Stimulated activated CD8-positive, alpha-beta memory T cell treated with anti-CD3 and anti-CD28 coated beads, Interleukin-15, amount 100 ng/mL, for 4 hours (primary cell): ENCODE measurements around the gene NR2F2.

Source experiments
- DNase-seq, 2 donors: peaks; one replicate each; pipeline ENCODE4 v3.0.0-alpha.2; 2020; ENCODE audit warnings: low read depth in 2 of 2

Gene NR2F2

GRCh38 chr15:96320107-96320506 is 10.4 kb upstream of the NR2F2 start:
- DNase-seq, result no peak

DNA sequence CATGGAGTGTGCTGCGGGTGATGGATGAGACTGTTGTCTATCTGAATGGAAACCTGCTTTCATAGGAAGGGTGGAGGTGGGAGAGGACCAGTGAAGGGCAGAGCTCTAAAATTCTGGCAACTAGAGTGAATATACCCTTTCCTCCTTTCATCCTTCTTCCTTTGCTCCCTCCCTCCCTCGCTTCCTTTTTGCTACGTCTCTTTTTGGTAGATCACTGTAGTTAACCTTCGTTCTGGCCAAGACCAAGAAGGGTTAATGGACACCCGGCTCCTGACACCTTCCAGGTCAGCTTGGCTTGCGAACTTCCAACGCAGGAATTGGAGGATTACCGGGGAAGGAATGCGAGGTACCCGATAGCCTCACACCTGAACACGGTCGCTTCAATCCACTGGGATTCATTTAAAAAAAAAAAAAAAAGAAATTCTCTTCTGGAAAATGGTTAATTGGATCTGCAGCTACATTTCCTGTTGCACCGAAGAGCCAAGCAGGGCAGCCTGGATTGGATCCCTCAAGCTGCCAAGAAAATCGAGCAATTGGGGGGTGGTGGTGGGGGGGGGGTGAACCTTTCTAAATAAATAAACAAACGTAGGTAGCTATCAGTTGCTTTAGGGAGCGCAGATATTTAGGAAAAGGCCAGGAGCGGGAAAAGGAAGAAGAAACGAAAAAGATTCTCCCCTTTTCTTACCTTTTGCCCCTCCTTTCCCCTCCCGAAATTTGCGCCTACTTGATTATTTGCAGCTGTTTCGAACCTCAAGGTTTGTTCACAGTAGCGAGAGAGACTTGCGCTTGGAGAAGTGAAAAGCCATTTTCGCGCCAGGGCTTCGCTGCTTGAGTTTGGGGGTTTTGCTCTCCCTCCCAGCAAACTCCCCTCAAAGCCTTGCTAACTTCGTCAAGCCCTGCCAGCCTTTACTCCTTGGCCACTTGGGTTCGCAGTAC is 9.5 kb upstream of the NR2F2 start:
- no peak for DNase-seq

GRCh38 chr15:96321639-96322535 is 8.6 kb upstream of the NR2F2 start:
- DNase-seq, result no peak

- DNase-seq, result no peak
These were observed 7.8 kb upstream of the NR2F2 start for GRCh38 chr15:96322536-96323318.

DNA sequence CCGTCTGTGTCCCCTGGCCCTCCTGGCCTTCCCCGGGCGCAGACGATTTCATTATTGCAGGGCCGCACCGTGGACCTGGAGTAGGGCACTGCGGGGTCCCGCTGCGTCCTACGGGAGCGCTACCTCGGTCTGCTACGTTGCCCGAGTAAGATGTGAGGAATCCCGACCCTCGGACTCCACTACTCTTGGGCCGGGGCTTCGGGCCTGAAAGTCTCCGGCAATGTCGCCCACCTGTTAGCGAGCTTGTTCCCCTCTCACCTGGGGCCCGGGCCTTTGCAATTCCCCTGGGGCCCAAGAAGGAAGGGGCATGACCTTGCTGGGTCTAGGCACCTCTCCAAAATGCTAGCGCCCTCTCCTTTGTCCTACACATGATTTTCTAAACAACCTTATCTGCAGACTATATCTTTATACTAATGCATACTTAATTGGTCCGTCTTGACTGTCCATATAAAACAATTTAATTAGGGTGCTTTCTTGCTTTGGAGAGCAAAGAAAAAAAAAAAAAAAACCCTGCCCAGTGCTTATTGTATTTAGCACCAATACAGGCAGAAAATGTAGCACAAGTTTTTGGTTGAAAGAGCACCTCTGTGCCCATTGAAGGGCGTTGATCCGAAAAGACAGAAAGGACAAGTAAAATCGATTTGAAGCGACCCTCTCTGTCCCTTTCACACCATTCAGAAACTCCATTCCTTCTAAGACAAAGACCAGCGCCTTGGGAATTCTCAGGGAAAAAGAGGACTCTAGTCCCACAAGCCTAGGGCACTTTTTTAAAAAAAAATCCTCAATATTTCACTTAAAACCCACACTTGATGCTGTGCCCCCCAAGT is 7.0 kb upstream of the NR2F2 start:
- no peak for DNase-seq

GRCh38 chr15:96324192-96324895 is 6.2 kb upstream of the NR2F2 start:
- DNase-seq, result no peak

- no peak for DNase-seq
These were observed 5.5 kb upstream of the NR2F2 start for GRCh38 chr15:96324940-96325540.

GRCh38 chr15:96325541-96326327 is 4.8 kb upstream of the NR2F2 start:
- DNase-seq, result no peak

GRCh38 chr15:96326328-96327154 is 4.0 kb upstream of the NR2F2 start:
- DNase-seq, result no peak

GRCh38 chr15:96327155-96327741 is 3.3 kb upstream of the NR2F2 start:
- DNase-seq, result no peak

- DNase-seq, result no peak
These were observed 2.2 kb upstream of the NR2F2 start for GRCh38 chr15:96328181-96328876.

DNA sequence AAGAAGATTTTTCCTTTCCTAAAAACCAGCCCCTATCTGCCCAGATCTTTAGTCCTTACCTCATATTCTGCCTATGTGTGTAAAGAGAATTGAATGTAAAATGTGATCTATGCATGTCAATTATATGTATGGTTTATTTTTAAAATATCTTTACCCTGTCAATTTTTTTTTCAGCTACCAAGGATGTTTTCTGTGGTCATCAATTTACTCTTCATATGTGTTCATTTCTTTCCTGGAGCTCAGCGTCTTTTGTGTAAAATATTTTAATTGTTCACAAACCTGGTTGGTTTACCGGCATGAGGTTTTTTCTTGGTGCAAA is 1.7 kb upstream of the NR2F2 start:
- no peak for DNase-seq

GRCh38 chr15:96329403-96329981 is 1.0 kb upstream of the NR2F2 start:
- DNase-seq, result no peak

DNA sequence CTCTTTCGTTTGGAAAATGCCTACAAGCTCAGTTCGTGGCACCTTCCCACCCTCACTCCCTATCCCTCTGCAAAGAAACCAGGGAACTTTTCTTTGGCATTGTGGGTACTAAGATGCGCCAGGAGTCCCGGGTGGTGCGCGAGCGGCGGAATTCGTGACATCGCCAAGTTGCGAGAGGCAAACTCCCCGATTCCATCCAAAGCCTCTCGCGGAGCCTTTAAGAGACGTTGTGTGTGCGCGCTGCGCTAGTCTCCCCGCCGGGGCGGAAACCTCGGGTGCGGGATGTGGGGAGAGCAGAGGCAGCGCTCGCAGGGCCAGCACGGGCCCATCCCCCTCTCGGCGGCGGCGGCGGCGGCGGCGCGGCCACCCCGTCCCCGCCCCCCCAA is 443 bp upstream of the NR2F2 start:
- DNase-seq, result no peak

- DNase-seq, result no peak
These were observed 844 bp downstream of the NR2F2 start for GRCh38 chr15:96331144-96331944.

- DNase-seq, result no peak
These were observed 1.6 kb downstream of the NR2F2 start for GRCh38 chr15:96331945-96332636.
